Mesenchymal stem cell (in vitro differentiated cells and primary cell): Measurements from ENCODE around the gene SLC39A13.

Experiments
- DNase-seq: peaks from one replicate; pipeline ENCODE4 v3.0.0-alpha.2; 2013
- H2AFZ ChIP-seq: one replicate; pipeline ENCODE4 v1.6.1; 2013; ENCODE audit warnings: low read depth, mild to moderate bottlenecking, control low read depth, inconsistent platforms, low read length, moderate library complexity
- H2AK5ac ChIP-seq: 2 replicates; pipeline ENCODE4 v1.6.1; 2013; ENCODE audit warnings: low read length, moderate library complexity, mild to moderate bottlenecking, inconsistent platforms; ENCODE audit not compliant: severe bottlenecking
- H2BK120ac ChIP-seq: one replicate; pipeline ENCODE4 v1.6.1; 2013; ENCODE audit warnings: low read depth, mild to moderate bottlenecking, inconsistent platforms, low read length, moderate library complexity
- H2BK12ac ChIP-seq, 2 experiments: one replicate each; pipeline ENCODE4 v1.6.1; 2013; ENCODE audit warnings: inconsistent platforms in 2 of 2, low read length in 2 of 2, mild to moderate bottlenecking in 2 of 2, moderate library complexity in 2 of 2, control low read depth in 1 of 2
- H2BK15ac ChIP-seq: one replicate; pipeline ENCODE4 v1.6.1; 2013; ENCODE audit warnings: mild to moderate bottlenecking, low read depth, inconsistent platforms; ENCODE audit not compliant: poor library complexity, severe bottlenecking
- H2BK5ac ChIP-seq: 2 replicates; pipeline ENCODE4 v1.6.1; 2013; ENCODE audit warnings: low read depth, mild to moderate bottlenecking, low read length, control low read depth, inconsistent platforms; ENCODE audit not compliant: poor library complexity, severe bottlenecking
- H3K14ac ChIP-seq, 2 experiments: one replicate each; pipeline ENCODE4 v1.6.1; 2013; ENCODE audit warnings: inconsistent platforms in 2 of 2, low read length in 2 of 2, control low read depth in 1 of 2, mild to moderate bottlenecking in 1 of 2, moderate library complexity in 1 of 2
- H3K18ac ChIP-seq, 2 experiments: one replicate each; pipeline ENCODE4 v1.6.1; 2013; ENCODE audit warnings: inconsistent platforms in 2 of 2, low read length in 2 of 2, control low read depth in 1 of 2, low read depth in 1 of 2, mild to moderate bottlenecking in 1 of 2
- H3K23ac ChIP-seq, 2 experiments: one replicate each; pipeline ENCODE4 v1.6.1; 2013; ENCODE audit warnings: inconsistent platforms in 2 of 2, low read length in 2 of 2, mild to moderate bottlenecking in 2 of 2, moderate library complexity in 2 of 2, control low read depth in 1 of 2
- H3K27ac ChIP-seq: 2 replicates; pipeline ENCODE4 v1.5.1; 2013; ENCODE audit warnings: mild to moderate bottlenecking, moderate library complexity, low read length, control low read depth, inconsistent platforms; ENCODE audit not compliant: poor library complexity, severe bottlenecking
- H3K27me3 ChIP-seq, 2 experiments: 2 replicates each; pipeline versions ENCODE4 v1.6.1 to v1.7.0; 2013; ENCODE audit warnings: low read length in 2 of 2, mild to moderate bottlenecking in 2 of 2, moderate library complexity in 2 of 2, control low read depth in 1 of 2, inconsistent platforms in 1 of 2; ENCODE audit not compliant: control insufficient read depth in 1 of 2, insufficient read depth in 1 of 2
- H3K36me3 ChIP-seq, 2 experiments: 2 replicates each; pipeline versions ENCODE4 v1.6.1 to v1.7.0; 2013; ENCODE audit warnings: low read length in 2 of 2, control low read depth in 1 of 2, inconsistent platforms in 1 of 2, low read depth in 1 of 2, mild to moderate bottlenecking in 1 of 2; ENCODE audit not compliant: insufficient read depth in 2 of 2, control insufficient read depth in 1 of 2
- H3K4ac ChIP-seq, 2 experiments: one replicate each; pipeline ENCODE4 v1.6.1; 2013; ENCODE audit warnings: inconsistent platforms in 2 of 2, low read length in 2 of 2, mild to moderate bottlenecking in 2 of 2, moderate library complexity in 2 of 2, control low read depth in 1 of 2, low read depth in 1 of 2
- H3K4me1 ChIP-seq: 2 replicates; pipeline ENCODE4 v1.6.1; 2013; ENCODE audit warnings: low read depth, low read length, control low read depth; ENCODE audit not compliant: control insufficient read depth, insufficient read depth
- H3K4me2 ChIP-seq: 2 replicates; pipeline ENCODE4 v1.6.1; 2013; ENCODE audit warnings: low read length, mild to moderate bottlenecking, inconsistent platforms; ENCODE audit not compliant: poor library complexity, severe bottlenecking
- H3K4me3 ChIP-seq, 2 experiments: 2 replicates each; pipeline versions ENCODE4 v1.5.1 to v1.7.0; 2013; ENCODE audit warnings: low read length in 2 of 2, mild to moderate bottlenecking in 2 of 2, control low read depth in 1 of 2, low read depth in 1 of 2; ENCODE audit not compliant: insufficient read depth in 1 of 2
- H3K79me1 ChIP-seq: replicated peaks from 2 replicates; pipeline ENCODE4 v1.6.1; 2013; ENCODE audit warnings: mild to moderate bottlenecking, control low read depth, low read length, inconsistent platforms; ENCODE audit not compliant: poor library complexity, severe bottlenecking
- H3K9ac ChIP-seq: 2 replicates; pipeline ENCODE4 v1.7.0; 2013; ENCODE audit warnings: mild to moderate bottlenecking, low read length, moderate library complexity
- H3K9me3 ChIP-seq: 2 replicates; pipeline ENCODE4 v1.7.0; 2013; ENCODE audit warnings: mild to moderate bottlenecking, low read length; ENCODE audit not compliant: control insufficient read depth
- H4K8ac ChIP-seq: one replicate; pipeline ENCODE4 v1.6.1; 2013; ENCODE audit warnings: inconsistent platforms, mild to moderate bottlenecking, low read length, moderate library complexity
- H4K91ac ChIP-seq: one replicate; pipeline ENCODE4 v1.6.1; 2013; ENCODE audit warnings: mild to moderate bottlenecking, low read length, inconsistent platforms
- WGBS: methylation state at CpG from one replicate; pipeline ENCODE4 v1.1.7; 2013; ENCODE audit warnings: mixed read lengths; 5-methylcytosine and 5-hydroxymethylcytosine counted together

The SLC39A13 gene

DNA sequence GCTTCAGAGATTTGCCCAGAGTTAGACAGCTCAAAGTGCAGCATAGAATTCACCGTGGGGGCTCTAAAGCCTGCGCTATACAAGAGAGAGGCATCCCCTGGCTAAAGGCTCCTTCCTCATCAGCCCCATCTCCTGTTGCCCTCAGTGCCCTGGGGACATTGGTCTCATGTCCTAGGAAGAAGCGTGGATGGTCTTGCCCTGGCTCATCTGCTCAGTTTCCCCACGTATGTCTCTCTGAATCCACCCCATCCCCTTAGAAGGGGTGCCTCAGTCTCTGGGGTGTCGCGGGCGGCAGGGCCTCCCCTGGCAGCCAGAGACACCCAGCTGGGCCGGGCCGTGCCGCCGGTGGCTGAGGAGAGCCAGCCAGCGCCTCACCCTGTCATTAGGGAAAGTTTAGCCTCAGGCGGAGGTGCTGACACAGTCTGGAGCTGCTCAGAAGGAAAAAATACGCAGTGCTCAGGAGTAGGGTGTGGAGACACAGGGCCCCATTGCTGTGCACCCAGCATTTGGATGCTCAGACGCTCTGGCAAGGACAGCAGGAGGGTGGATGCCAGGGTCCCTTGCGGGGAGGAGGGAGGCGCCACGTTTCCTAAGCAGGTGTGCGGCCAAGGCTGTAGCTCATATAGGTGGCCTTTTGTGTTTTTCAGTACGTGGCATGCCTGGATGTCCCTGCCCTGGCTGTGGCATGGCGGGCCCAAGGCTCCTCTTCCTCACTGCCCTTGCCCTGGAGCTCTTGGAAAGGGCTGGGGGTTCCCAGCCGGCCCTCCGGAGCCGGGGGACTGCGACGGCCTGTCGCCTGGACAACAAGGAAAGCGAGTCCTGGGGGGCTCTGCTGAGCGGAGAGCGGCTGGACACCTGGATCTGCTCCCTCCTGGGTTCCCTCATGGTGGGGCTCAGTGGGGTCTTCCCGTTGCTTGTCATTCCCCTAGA is 1.3 kb downstream of the SLC39A13 start:
- Histone ChIP-seq H3K36me3 (peaks cover 39 to 41% of the 10 kb centered on the region in 2 experiments), H3K27me3 (no peaks in the 10 kb centered on the region), H2BK15ac (peak overlapping the region; percentile 50), H2AFZ (no peak overlapping the region), H3K9ac (peak overlapping the region; percentile 100), H4K91ac (peak overlapping the region; percentile 81), H3K4me2 (peak overlapping the region; percentile 87), H3K4me3 (peak overlapping the region; percentile 80 to 98), H3K14ac (peak overlapping the region in 1 of 2 experiments; percentile 95), H3K9me3 (no peaks in the 10 kb centered on the region), H4K8ac (peak overlapping the region; percentile 53), H2BK5ac (peak overlapping the region; percentile 21), H2BK12ac (peak overlapping the region in 1 of 2 experiments; percentile 70), H2AK5ac (peak overlapping the region; percentile 63), H3K4me1 (peaks cover 45% of the 10 kb centered on the region), H3K79me1 (peaks cover 9% of the 10 kb centered on the region), H3K18ac (peak overlapping the region; percentile 82 to 91), H3K23ac (peak overlapping the region in 1 of 2 experiments; percentile 77), H3K27ac (peak overlapping the region; percentile 98), H3K4ac (peak overlapping the region; percentile 61 to 97), H2BK120ac (peak overlapping the region; percentile 66)
- peak; percentile 30 for DNase-seq
- WGBS, result 89% methylated on average over 31 of the region's 31 CpGs

DNA sequence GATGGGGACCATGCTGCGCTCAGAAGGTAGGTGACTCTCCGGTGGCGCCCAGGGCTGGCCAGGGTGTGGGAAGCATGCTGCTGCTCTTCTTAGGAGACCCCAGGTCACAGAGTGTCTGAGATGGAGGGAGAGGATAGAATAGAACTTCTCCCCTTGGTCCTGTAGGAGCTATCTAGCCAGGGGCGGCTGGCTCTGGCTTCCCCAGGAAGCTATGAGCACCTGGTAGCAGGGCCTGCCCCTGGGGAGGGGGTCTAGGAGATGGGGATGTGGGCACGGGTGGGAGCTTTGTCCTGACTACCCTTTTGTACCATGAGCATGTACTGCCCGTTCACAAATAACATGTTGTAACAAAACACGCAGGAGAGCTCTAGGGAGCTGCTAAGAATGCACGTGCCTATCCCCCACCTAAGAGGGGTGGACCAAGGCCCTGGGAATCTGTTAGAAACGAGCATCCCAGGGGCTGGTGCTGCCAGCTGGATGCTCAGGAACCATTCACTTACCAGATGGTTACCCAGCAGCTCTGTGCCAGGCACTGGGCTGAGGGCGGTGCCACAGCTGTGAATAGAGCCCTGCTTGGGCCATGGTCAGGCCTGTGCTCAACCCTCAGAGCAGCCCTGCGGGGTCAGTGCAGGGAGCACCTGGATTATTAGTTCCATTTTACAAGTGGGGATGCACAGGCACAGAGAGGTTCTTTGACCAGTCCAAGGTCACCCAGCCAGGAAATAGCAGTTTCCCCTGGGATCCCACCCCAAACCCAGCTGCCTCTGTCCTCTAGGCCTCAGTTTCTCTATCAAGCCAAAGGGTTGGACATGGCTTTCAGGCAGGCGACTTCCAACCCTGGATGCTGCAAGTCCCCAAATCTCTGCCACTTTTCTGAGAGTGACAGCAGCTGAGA is 2.2 kb downstream of the SLC39A13 start:
- WGBS, result 89% methylated on average over 12 of the region's 12 CpGs

GRCh38 chr11:47411884-47412746 is 3.7 kb downstream of the SLC39A13 start:
- 85% methylated on average over 11 of the region's 12 CpGs for WGBS
- no peak overlapping the region for H3K23ac ChIP-seq
- peak; percentile 56 for DNase-seq
- H3K14ac ChIP-seq, result no peak overlapping the region
- H2BK15ac ChIP-seq, result no peak overlapping the region
- no peak overlapping the region for H2BK12ac ChIP-seq
- no peak overlapping the region for H2BK5ac ChIP-seq
- peaks cover 51 to 60% of the 10 kb centered on the region in 2 experiments for H3K36me3 ChIP-seq
- no peak overlapping the region for H3K4me2 ChIP-seq
- peak overlapping the region; percentile 24 for H4K8ac ChIP-seq
- no peak overlapping the region for H3K18ac ChIP-seq
- H3K4me3 ChIP-seq, result no peak overlapping the region
- H3K27me3 ChIP-seq, result no peaks in the 10 kb centered on the region
- no peak overlapping the region for H2BK120ac ChIP-seq
- H3K27ac ChIP-seq, result no peak overlapping the region
- H3K9ac ChIP-seq, result no peak overlapping the region
- H2AK5ac ChIP-seq, result peak overlapping the region; percentile 1
- peaks cover 8% of the 10 kb centered on the region for H3K79me1 ChIP-seq
- H3K4me1 ChIP-seq, result peaks cover 56% of the 10 kb centered on the region
- H3K4ac ChIP-seq, result peak overlapping the region in 1 of 2 experiments; percentile 68
- no peaks in the 10 kb centered on the region for H3K9me3 ChIP-seq
- peak overlapping the region; percentile 34 for H4K91ac ChIP-seq
- no peak overlapping the region for H2AFZ ChIP-seq

More for the DNA sequence above, 2.2 kb downstream of the SLC39A13 start:
- Histone ChIP-seq H3K27ac (no peak overlapping the region), H2BK120ac (no peak overlapping the region), H3K4me1 (peaks cover 49% of the 10 kb centered on the region), H3K9me3 (no peaks in the 10 kb centered on the region), H2AK5ac (peak overlapping the region; percentile 43), H2BK5ac (no peak overlapping the region), H3K27me3 (no peaks in the 10 kb centered on the region), H3K9ac (peak overlapping the region; percentile 100), H4K91ac (no peak overlapping the region), H2AFZ (no peak overlapping the region), H3K14ac (peak overlapping the region in 1 of 2 experiments; percentile 18), H3K4me2 (peak overlapping the region; percentile 87), H2BK15ac (peak overlapping the region; percentile 38), H3K23ac (peak overlapping the region in 1 of 2 experiments; percentile 35), H3K18ac (no peak overlapping the region), H3K4ac (no peak overlapping the region), H4K8ac (no peak overlapping the region), H3K36me3 (peaks cover 48 to 51% of the 10 kb centered on the region in 2 experiments), H2BK12ac (no peak overlapping the region), H3K4me3 (peak overlapping the region in 1 of 2 experiments; percentile 98), H3K79me1 (peaks cover 9% of the 10 kb centered on the region)
- DNase-seq, result no peak
